Measurements from ENCODE around the gene ELL.
"Not testable (repeated sequence)": the region's sequence is repeated elsewhere in the genome, so short reads cannot be mapped to it uniquely, and the experiment has no call there.

Gene ELL

DNA sequence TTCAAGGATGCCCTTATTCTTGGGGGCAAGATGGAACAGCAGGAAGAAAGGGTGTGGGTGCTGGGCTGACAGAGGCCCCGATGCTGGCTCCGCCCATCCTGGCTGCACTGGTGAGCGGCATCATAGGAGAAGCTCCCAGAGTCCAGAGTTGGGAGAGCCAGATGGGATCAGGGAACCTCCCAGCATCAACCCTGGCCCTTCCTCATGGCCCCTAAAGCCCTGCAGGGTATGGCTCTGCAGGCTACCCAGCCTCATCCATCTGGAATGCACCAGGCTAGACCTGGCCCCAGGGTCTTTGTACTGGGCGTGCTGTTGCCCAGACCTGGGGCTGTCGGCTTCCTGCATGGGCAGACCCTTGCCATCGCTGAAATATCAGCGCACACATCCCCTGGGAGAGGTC is 7.9 kb upstream of the ELL start:
- no peak for FAIRE-seq

DNA sequence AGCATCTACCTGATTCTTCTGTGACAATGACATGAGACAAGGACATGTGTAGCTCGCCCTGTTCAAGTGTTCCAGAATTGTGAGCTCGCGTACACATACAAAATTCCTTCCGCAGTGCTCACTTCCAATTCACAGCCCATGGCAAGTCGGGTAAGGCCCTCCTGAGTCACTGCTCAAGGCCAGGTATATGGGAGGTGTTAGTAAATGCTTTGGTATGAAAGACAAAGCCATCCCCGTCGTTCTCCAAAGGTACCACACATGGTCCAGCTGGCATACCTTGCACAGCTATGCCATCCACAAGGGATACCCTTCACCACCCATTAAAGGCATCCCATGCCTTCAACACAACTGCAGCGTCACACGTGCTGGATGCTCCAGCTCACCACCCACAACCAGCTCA is 4.4 kb upstream of the ELL start:
- FAIRE-seq, result no peak

DNA sequence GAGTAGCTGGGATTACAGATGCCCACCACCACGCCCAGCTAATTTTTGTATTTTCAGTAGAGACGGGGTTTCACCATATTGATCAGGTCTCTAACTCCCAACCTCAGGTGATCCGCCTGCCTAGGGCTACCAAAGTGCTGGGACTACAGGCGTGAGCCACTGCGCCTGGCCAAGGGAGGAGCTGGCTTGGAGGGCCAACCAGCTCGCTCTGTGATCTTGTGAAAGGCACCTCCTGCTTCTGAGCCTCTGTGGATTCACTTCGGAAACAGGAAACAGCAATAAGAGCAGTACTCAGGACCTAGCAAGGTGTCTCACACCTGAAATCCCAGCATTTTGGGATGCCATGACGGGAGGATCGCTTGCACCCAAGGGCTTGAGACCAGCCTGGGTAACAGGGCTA is 2.0 kb upstream of the ELL start:
- FAIRE-seq, result no peak

- not testable (repeated sequence) for FAIRE-seq
Observed at GRCh38 chr19:18522862-18523440, 1.1 kb upstream of the ELL start.

DNA sequence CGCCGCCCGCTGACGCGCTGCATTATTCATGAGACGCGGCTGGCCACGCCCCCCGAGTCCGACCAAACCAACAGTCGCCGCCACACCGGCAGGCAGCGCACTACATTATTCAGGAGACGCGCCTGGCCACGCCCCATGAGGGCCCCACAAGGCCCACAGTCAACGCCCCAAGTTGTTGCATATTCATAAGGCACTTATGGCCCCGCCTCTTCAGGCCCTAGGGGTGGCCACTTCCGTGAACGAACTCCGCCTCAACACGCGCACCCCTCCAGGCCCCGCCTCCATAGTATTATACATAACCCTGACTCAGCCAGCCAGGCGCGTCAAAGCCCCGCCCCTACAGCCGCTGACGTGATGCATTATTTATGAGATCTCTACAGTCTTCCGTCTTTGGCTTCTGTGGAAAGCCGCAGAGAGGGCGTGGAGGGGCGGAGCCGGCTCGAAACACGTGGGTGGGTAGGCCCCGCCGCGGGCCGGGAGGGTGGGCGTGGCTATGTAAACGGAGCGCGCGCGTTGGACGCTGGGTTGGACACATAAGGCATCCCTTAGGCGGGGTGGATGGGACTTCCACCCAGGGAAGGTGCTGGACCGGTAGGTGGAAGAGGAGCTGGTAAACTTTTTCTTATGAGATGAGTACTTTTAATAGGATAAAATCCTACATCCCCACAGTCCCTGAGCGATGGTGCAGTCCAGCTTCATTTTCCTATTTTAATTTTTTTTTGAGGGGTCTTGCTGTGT is 423 bp upstream of the ELL start:
- FAIRE-seq, result peak; percentile 99

- FAIRE-seq, result no peak
Observed at GRCh38 chr19:18520848-18521691, 800 bp downstream of the ELL start.

GRCh38 chr19:18519962-18520847 is 1.7 kb downstream of the ELL start:
- no peak for FAIRE-seq

GRCh38 chr19:18518639-18519038 is 3.2 kb downstream of the ELL start:
- FAIRE-seq, result no peak

DNA sequence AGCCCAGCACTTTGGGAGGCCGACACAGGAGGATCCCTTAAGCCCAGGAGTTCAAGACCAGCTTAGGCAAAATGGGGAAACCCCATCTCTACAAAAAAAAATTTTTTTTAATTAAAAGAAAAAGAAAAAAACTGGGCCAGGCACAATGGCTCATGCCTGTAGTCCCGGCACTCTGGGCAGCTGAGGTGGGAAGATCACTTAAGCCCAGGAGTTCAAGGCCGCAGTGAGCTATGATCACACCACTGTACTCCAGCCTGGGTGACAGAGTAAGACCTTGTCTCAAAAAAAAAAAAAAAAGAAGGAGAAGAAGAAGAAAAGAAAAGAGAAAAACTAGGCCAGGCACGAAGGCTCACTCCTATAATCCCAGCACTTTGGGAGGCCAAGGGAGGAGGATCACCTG is 4.3 kb downstream of the ELL start:
- no peak for FAIRE-seq

- FAIRE-seq, result no peak
Observed at GRCh38 chr19:18515959-18516358, 5.9 kb downstream of the ELL start.

DNA sequence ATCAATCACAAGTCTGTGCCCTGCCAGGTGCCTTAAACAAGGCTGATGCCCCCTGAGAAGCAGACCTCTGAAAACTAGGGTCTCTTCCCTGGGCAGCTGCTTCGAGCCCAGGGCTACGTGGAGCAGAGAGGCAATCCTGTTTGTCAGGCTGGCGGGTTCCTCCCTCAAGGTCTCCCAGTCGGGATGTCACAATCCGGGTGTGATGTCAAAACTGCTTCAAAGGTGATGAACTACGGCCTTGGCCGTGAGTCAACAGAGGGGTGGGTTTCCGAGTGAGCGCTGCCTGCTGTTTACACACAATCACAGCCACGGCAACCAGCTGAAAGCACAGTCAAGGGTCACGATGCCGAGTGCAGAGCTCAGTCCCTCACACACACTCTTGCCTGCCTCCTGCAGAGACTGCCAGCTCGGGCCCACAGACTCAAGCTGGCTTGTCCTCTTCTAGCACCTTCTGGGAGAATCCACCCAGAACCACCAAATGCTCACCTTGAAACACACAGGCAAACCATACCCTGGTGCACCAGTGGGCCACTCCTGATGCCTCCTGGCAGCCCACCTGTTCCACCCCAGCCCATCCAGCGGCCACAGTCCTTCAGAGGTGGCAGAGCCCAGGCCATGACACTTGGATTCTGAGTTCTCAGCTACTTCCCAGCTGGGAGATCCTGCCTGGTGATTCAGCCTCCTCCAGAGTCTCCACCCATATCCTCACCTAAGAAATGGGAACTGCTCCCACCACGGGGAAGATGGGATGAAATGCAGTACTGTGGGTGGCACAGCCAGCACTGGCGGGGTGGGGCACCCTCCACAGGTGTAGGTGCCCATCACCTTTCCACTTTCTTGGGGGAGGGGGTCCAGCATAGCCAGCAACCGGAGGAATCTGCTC is 6.8 kb downstream of the ELL start:
- FAIRE-seq, result no peak

DNA sequence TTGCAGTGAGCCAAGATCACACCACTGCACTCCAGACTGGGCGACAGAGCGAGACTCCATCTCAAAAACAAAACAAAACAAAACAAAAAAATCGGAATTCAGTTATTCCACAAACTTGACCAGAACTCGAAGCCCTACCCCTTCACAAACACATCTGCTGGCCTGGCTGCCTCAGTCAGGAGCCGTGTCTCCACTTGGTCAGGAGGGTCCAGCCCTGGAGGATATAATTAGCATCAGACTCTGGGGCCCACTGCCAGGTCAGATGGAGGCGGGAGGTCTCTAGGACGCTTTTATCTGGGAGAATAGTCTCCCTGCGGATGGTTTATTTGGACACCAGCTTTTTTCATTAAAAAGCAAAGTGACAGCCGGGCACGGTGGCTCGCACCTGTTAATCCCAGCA is 8.0 kb downstream of the ELL start:
- no peak for FAIRE-seq

GRCh38 chr19:18510216-18510615 is 11.7 kb downstream of the ELL start:
- no peak for FAIRE-seq

GRCh38 chr19:18508585-18508984 is 13.3 kb downstream of the ELL start:
- no peak for FAIRE-seq

DNA sequence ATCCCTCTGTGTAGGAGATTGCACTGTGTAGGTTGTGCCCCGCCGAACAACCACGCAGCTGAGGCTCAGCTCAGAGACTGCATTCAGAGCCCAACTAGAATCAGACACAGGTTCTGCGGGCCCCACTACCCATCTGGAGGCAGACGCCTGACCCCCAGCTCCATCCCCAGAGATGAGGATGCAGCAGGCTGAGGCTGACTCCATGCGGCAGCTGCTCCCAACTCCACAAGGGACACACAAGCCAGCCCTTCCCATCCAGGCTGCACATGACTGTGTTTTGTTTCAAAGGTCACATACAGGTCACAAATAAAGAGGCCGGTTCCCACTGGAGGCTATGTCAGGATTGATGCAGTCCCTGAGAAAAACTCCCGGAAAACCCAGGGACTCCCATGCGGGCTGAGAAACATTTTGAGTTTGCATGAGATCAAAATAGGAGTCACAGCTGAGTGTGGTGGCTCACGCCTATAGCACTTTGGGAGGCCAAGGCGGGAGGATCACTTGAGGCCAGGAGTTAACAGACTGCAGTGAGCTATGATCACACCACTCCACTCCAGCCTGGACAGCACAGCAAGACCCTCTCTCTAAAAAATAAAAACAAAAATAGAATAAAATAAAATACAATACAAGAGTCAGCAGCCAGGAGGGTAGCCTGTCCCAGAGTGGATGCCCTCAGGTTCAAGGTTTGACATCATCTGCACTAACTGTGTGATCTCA is 14.0 kb downstream of the ELL start:
- no peak for FAIRE-seq

DNA sequence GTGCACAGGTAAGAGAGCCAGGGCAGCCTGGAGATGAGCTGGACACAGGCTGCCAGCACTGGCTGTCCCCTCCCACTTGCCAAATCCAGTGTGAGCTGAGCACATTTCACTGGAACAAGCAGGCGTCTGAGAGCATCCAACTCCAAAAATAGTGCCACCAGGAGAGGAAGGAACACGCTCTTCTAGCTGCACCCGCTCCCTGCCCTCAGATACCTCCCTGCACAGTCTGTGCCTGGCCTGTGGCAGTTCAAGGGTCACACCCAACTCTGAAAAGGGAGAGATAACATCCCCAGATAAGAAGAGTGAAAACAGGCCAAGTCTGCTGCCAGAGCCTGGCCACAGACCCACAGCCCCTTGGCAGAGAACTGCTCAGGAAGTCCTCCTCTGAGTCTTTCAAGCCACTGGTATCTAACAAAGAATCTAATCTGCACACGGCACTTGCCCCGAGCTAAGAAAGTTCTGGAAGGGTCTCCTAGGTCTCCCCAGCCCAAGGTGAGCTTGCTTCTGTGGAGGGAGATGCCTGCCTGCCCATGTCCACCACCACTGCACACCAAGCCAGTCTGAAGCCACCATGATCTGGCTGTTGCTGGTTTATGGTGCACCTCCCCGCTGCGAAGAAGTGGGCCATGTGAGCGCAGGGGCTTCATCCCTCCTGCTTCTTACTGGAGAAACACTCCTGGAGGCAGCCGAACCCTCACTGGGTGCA is 14.7 kb downstream of the ELL start:
- no peak for FAIRE-seq

GRCh38 chr19:18506101-18506930 is 15.6 kb downstream of the ELL start:
- no peak for FAIRE-seq

- FAIRE-seq, result no peak
Observed at GRCh38 chr19:18504886-18505610, 16.8 kb downstream of the ELL start.
